ENCODE results near the gene SPTSSB.

DNA sequence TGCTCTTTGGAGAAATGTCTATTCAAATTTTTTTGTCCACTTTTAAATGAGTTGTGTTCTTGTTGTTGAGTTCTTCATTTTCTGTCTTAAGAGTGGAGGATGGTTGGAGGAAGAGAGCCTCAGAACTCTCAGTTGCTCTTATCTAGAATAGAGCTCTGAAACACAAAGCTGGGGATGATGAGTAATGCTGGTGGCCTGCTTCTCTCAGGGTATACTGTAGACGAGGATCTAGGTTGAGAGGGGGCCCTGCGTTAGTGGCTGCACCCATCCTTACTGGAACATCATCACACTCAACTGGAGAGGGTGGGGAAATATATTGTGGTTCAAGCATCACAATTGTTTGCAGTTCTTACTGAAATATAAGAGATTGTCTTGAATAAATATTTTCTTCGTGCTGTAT, 1.8 kb downstream of the SPTSSB start:
- TF ChIP-seq, protein P1, sequence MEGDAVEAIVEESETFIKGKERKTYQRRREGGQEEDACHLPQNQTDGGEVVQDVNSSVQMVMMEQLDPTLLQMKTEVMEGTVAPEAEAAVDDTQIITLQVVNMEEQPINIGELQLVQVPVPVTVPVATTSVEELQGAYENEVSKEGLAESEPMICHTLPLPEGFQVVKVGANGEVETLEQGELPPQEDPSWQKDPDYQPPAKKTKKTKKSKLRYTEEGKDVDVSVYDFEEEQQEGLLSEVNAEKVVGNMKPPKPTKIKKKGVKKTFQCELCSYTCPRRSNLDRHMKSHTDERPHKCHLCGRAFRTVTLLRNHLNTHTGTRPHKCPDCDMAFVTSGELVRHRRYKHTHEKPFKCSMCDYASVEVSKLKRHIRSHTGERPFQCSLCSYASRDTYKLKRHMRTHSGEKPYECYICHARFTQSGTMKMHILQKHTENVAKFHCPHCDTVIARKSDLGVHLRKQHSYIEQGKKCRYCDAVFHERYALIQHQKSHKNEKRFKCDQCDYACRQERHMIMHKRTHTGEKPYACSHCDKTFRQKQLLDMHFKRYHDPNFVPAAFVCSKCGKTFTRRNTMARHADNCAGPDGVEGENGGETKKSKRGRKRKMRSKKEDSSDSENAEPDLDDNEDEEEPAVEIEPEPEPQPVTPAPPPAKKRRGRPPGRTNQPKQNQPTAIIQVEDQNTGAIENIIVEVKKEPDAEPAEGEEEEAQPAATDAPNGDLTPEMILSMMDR (conservative IDR thresholded peaks at IDR 0.05; ENCODE audit: low read length) = no peak
- TF ChIP-seq EZH2phosphoT487 (IDR thresholded peaks at IDR 0.05; ENCODE audit: borderline replicate concordance, low read depth, low read length) = no peak
